ENCODE data around the gene BTBD16. TPM values are rescaled to one million over a fixed set of nuclear protein-coding genes. Genes with fewer than 3 reads are reported as not detected.
A peak's percentile ranks its signal among the peaks of the same experiment; 100 is the strongest.

Gene BTBD16
- total RNA-seq, 2 experiments from 2014 or later, result 0.06 TPM; not detected in 1

- H3K27ac ChIP-seq (ENCODE audit: low read depth, low read length, poor library complexity, severe bottlenecking), result peak overlapping the region; percentile 79
- no peak overlapping the region for H3K4me2 ChIP-seq (ENCODE audit: low read length)
- H3K9me2 ChIP-seq (ENCODE audit: insufficient read depth, low read length), result no peaks in the 10 kb centered on the region
- intact Hi-C loops (cut with micrococcal nuclease; ENCODE audit: unreplicated experiment), result loop anchor here (2.0 kb wide), 2 partner anchors 37 to 69 kb away; partner anchors contain the start of gene PLEKHA1
- no peak overlapping the region for H3K4me3 ChIP-seq (ENCODE audit: low read depth, low read length, poor library complexity, severe bottlenecking)
- ChIA-PET POLR2A (interaction anchor here (0.6 to 1.4 kb wide), 3 partner anchors 17 to 908 kb away, joined by 3 to 4 read pairs (median 3); no protein-coding TSS in a partner anchor), CTCF (ENCODE audit: unreplicated experiment) (no interaction called here)
- peaks cover 32% of the 10 kb centered on the region for H3K4me1 ChIP-seq (ENCODE audit: insufficient read depth, low read length, poor library complexity, severe bottlenecking)
- no peaks in the 10 kb centered on the region for H3K36me3 ChIP-seq (ENCODE audit: insufficient read depth, low read length)
- H2AFZ ChIP-seq (ENCODE audit: low read length), result no peak overlapping the region; the same call in 1 of the 2 replicates
- H4K20me1 ChIP-seq (ENCODE audit: insufficient read depth, low read length), result no peaks in the 10 kb centered on the region
- TF ChIP-seq CTCF (conservative IDR thresholded peaks at IDR 0.05; ENCODE audit: low read length) (no peak), EZH2phosphoT487 (IDR thresholded peaks at IDR 0.05; ENCODE audit: borderline replicate concordance, low read depth, low read length) (no peak)
- no TSS peak for BruUV-seq (replicated peaks)
- H3K9me3 ChIP-seq (ENCODE audit: low read length), result peaks cover 13% of the 10 kb centered on the region; the same call in 1 of the 2 replicates
- H3K79me2 ChIP-seq (ENCODE audit: insufficient read depth, low read depth, low read length), result no peaks in the 10 kb centered on the region
- peak; percentile 70 for DNase-seq (ENCODE audit: low spot score)
Measured at GRCh38 chr10:122306282-122306681, 35.2 kb downstream of the BTBD16 start.

GRCh38 chr10:122306744-122307143 lies 35.6 kb downstream of the BTBD16 start:
- POLR2A ChIA-PET, result interaction anchor here (0.6 to 1.4 kb wide), 4 partner anchors 17 to 908 kb away, joined by 3 to 4 read pairs (median 3); no protein-coding TSS in a partner anchor
- no TSS peak for BruUV-seq (replicated peaks)
- Histone ChIP-seq H3K9me3 (ENCODE audit: low read length) (peaks cover 13% of the 10 kb centered on the region; the same call in 1 of the 2 replicates), H3K4me2 (ENCODE audit: low read length) (peak overlapping the region; percentile 68), H3K4me1 (ENCODE audit: insufficient read depth, low read length, poor library complexity, severe bottlenecking) (peaks cover 32% of the 10 kb centered on the region), H4K20me1 (ENCODE audit: insufficient read depth, low read length) (no peaks in the 10 kb centered on the region), H3K36me3 (ENCODE audit: insufficient read depth, low read length) (no peaks in the 10 kb centered on the region), H3K27ac (ENCODE audit: low read depth, low read length, poor library complexity, severe bottlenecking) (peak overlapping the region; percentile 79), H3K4me3 (ENCODE audit: low read depth, low read length, poor library complexity, severe bottlenecking) (no peak overlapping the region), H3K9me2 (ENCODE audit: insufficient read depth, low read length) (no peaks in the 10 kb centered on the region), H3K79me2 (ENCODE audit: insufficient read depth, low read depth, low read length) (no peaks in the 10 kb centered on the region), H2AFZ (ENCODE audit: low read length) (peak overlapping the region; percentile 71; the same call in 1 of the 2 replicates)
- DNase-seq (ENCODE audit: low spot score), result no peak
- intact Hi-C loops (cut with micrococcal nuclease; ENCODE audit: unreplicated experiment), result loop anchor here (2.0 kb wide), 2 partner anchors 36 to 68 kb away; partner anchors contain the start of gene PLEKHA1
- CTCF ChIA-PET (ENCODE audit: unreplicated experiment), result no interaction called here
- TF ChIP-seq EZH2phosphoT487 (IDR thresholded peaks at IDR 0.05; ENCODE audit: borderline replicate concordance, low read depth, low read length), result no peak
- TF ChIP-seq CTCF (conservative IDR thresholded peaks at IDR 0.05; ENCODE audit: low read length), result no peak
